H1 (cell line): ENCODE measurements around the gene UROC1. TPM values are rescaled to one million over a fixed set of nuclear protein-coding genes. Genes with fewer than 3 reads are reported as not detected.

Experiments
- CTCF ChIA-PET: fragments of 300-600 bp; sonication (Branson Sonifier 250); formaldehyde crosslinking; loops from one replicate; lab custom pipeline; 2021; ENCODE audit not compliant: partially characterized antibody; lab: Charles Lee
- POLR2A ChIA-PET: fragments of 300-600 bp; sonication (Branson Sonifier 250); formaldehyde crosslinking; loops from one replicate; lab custom pipeline; 2021; ENCODE audit warnings: inconsistent platforms; ENCODE audit not compliant: partially characterized antibody; lab: Charles Lee
- DNase-seq, 2 experiments: peaks; one replicate each; pipeline versions ENCODE4 v3.0.0 to v3.0.0-alpha.2; 2010 to 2022; ENCODE audit warnings: low spot score in 2 of 2, low read depth in 1 of 2, mixed read lengths in 1 of 2
- FAIRE-seq: peaks from 2 replicates; lab custom pipeline; 2011; peaks lifted over from hg19 to GRCh38; lab: Jason Lieb, UNC
- H2AFZ ChIP-seq: 2 replicates; pipeline ENCODE4 v1.8.1; 2012; ENCODE audit warnings: low read length, inconsistent platforms
- H2AK5ac ChIP-seq: 2 replicates; pipeline ENCODE4 v1.6.1; 2013; ENCODE audit warnings: low read depth, low read length
- H2BK120ac ChIP-seq: replicated peaks from 2 replicates; pipeline ENCODE3; 2013; ENCODE audit warnings: low read depth, low read length, inconsistent platforms
- H2BK12ac ChIP-seq: 2 replicates; pipeline ENCODE4 v1.6.1; 2013; ENCODE audit warnings: low read depth, low read length
- H2BK15ac ChIP-seq: 2 replicates; pipeline ENCODE4 v1.6.1; 2013; ENCODE audit warnings: low read length
- H2BK20ac ChIP-seq: 2 replicates; pipeline ENCODE4 v1.6.1; 2013; ENCODE audit warnings: low read length
- H2BK5ac ChIP-seq: 2 replicates; pipeline ENCODE4 v1.6.1; 2013; ENCODE audit warnings: low read depth, low read length
- H3K14ac ChIP-seq: 2 replicates; pipeline ENCODE4 v1.6.1; 2013; ENCODE audit warnings: inconsistent platforms; ENCODE audit not compliant: insufficient read length
- H3K18ac ChIP-seq: 2 replicates; pipeline ENCODE4 v1.6.1; 2013; ENCODE audit warnings: low read length; ENCODE audit errors: extremely low read depth
- H3K23ac ChIP-seq: 2 replicates; pipeline ENCODE4 v1.6.1; 2013; ENCODE audit warnings: inconsistent platforms; ENCODE audit not compliant: insufficient read length
- H3K23me2 ChIP-seq: 2 replicates; pipeline ENCODE4 v1.6.1; 2013; ENCODE audit warnings: low read depth, low read length
- H3K27ac ChIP-seq: 2 replicates; pipeline ENCODE4 v1.6.1; 2011; ENCODE audit warnings: low read depth, low read length, inconsistent platforms
- H3K27me3 ChIP-seq, 4 experiments: replicated peaks in 1 of 4; 1 replicate in 1 of 4; 2 replicates in 3 of 4; pipeline versions ENCODE4 v1.6.1 to v1.8.1; 2011 to 2013; ENCODE audit warnings: low read length in 3 of 4, mild to moderate bottlenecking in 3 of 4, inconsistent platforms in 2 of 4, mixed read lengths in 2 of 4, moderate library complexity in 1 of 4; ENCODE audit not compliant: control insufficient read depth in 3 of 4, insufficient read depth in 3 of 4; ENCODE audit errors: extremely low read depth in 1 of 4
- H3K36me3 ChIP-seq, 4 experiments: 2 replicates each; pipeline versions ENCODE4 v1.6.1 to v1.8.1; 2011 to 2013; ENCODE audit warnings: mild to moderate bottlenecking in 4 of 4, low read length in 3 of 4, moderate library complexity in 2 of 4, control low read depth in 1 of 4, inconsistent platforms in 1 of 4; ENCODE audit not compliant: insufficient read depth in 4 of 4, control insufficient read depth in 2 of 4
- H3K4ac ChIP-seq: replicated peaks from 2 replicates; pipeline ENCODE3; 2013; ENCODE audit warnings: low read length, low read depth, mixed read lengths, inconsistent platforms; ENCODE audit not compliant: insufficient read length
- H3K4me1 ChIP-seq, 4 experiments: replicated peaks in 1 of 4; 1 replicate in 1 of 4; 2 replicates in 3 of 4; pipeline versions ENCODE4 v1.6.1 to v1.8.1; 2011 to 2013; ENCODE audit warnings: low read length in 3 of 4, inconsistent platforms in 2 of 4, mixed read lengths in 1 of 4; ENCODE audit not compliant: insufficient read depth in 4 of 4, control insufficient read depth in 3 of 4
- H3K4me2 ChIP-seq, 2 experiments: 2 replicates each; pipeline versions ENCODE4 v1.6.1 to v1.8.1; 2011 to 2013; ENCODE audit warnings: low read depth in 2 of 2, low read length in 2 of 2, control low read depth in 1 of 2, inconsistent platforms in 1 of 2, mild to moderate bottlenecking in 1 of 2; ENCODE audit not compliant: insufficient read depth in 1 of 2
- H3K4me3 ChIP-seq, 4 experiments: fragments of 200-600, 300-600 bp in 1 of 4; sonication (generic), shearing (Covaris generic), sonication (Bioruptor Twin) in 1 of 4; 2 replicates each; pipeline versions ENCODE4 v1.5.1 to v1.8.1; 2011 to 2016; ENCODE audit warnings: low read length in 4 of 4, low read depth in 3 of 4, control low read depth in 2 of 4, inconsistent platforms in 2 of 4, mild to moderate bottlenecking in 2 of 4, mixed read lengths in 1 of 4, moderate library complexity in 1 of 4; ENCODE audit not compliant: insufficient read depth in 2 of 4; ENCODE audit errors: extremely low read depth in 1 of 4
- H3K56ac ChIP-seq: replicated peaks from 2 replicates; pipeline ENCODE3; 2013; ENCODE audit warnings: low read depth, mild to moderate bottlenecking, mixed read lengths, low read length, inconsistent platforms; ENCODE audit not compliant: insufficient read length
- H3K79me1 ChIP-seq: 2 replicates; pipeline ENCODE4 v1.6.1; 2013; ENCODE audit warnings: low read depth, low read length, control low read depth
- H3K79me2 ChIP-seq, 2 experiments: 2 replicates each; pipeline versions ENCODE4 v1.6.1 to v1.8.1; 2012 to 2013; ENCODE audit warnings: low read length in 2 of 2, mild to moderate bottlenecking in 2 of 2, inconsistent platforms in 1 of 2; ENCODE audit not compliant: insufficient read depth in 2 of 2, control insufficient read depth in 1 of 2
- H3K9ac ChIP-seq, 4 experiments: replicated peaks in 1 of 4; 1 replicate in 1 of 4; 2 replicates in 3 of 4; pipeline versions ENCODE4 v1.6.1 to v1.8.1; 2011 to 2013; ENCODE audit warnings: low read depth in 3 of 4, low read length in 3 of 4, control low read depth in 2 of 4, mild to moderate bottlenecking in 2 of 4, moderate library complexity in 2 of 4, inconsistent platforms in 1 of 4; ENCODE audit errors: extremely low read depth in 1 of 4
- H3K9me3 ChIP-seq, 2 experiments: 2 replicates each; pipeline versions ENCODE4 v1.6.1 to v1.8.1; 2012 to 2013; ENCODE audit warnings: mild to moderate bottlenecking in 2 of 2, moderate library complexity in 2 of 2, control low read depth in 1 of 2, inconsistent platforms in 1 of 2, low read depth in 1 of 2, low read length in 1 of 2, mixed read lengths in 1 of 2; ENCODE audit not compliant: insufficient read depth in 2 of 2
- H4K20me1 ChIP-seq, 2 experiments: replicated peaks in 1 of 2; 2 replicates each; pipeline versions ENCODE3 to v1.8.1; 2011 to 2013; ENCODE audit warnings: inconsistent platforms in 2 of 2, low read length in 2 of 2, mild to moderate bottlenecking in 1 of 2; ENCODE audit not compliant: insufficient read depth in 2 of 2, control insufficient read depth in 1 of 2
- H4K5ac ChIP-seq: 2 replicates; pipeline ENCODE4 v1.6.1; 2013; ENCODE audit warnings: low read length, low read depth, mixed read lengths, inconsistent platforms; ENCODE audit not compliant: insufficient read length
- H4K8ac ChIP-seq: 2 replicates; pipeline ENCODE4 v1.8.0; 2013; ENCODE audit warnings: mild to moderate bottlenecking, moderate library complexity, low read length, inconsistent platforms; ENCODE audit not compliant: insufficient read depth; ENCODE audit errors: extremely low read depth
- H4K91ac ChIP-seq: replicated peaks from 2 replicates; pipeline ENCODE3; 2013; ENCODE audit warnings: low read length, mixed read lengths, inconsistent platforms; ENCODE audit not compliant: insufficient read length
- EZH2 ChIP-seq: fragments of 200-600 bp; sonication (generic); IDR thresholded peaks from 2 replicates; pipeline ENCODE4 v1.7.1; 2012; ENCODE audit warnings: low read depth, mild to moderate bottlenecking, moderate library complexity, low read length, inconsistent platforms; ENCODE audit not compliant: severe bottlenecking
- HDAC2 ChIP-seq, 2 experiments: fragments of 300-600 bp in 1 of 2; sonication (generic) in 1 of 2; IDR thresholded peaks; 2 replicates each; pipeline ENCODE4 v1.6.1; 2011 to 2012; ENCODE audit warnings: low read depth in 2 of 2, low read length in 2 of 2, mild to moderate bottlenecking in 2 of 2, moderate library complexity in 2 of 2, borderline replicate concordance in 1 of 2, inconsistent platforms in 1 of 2
- WGBS, 2 experiments: shearing (Covaris generic) in 1 of 2; methylation state at CpG; one replicate each; pipeline versions ENCODE4 v1.1.6 to v1.1.7; 2013 to 2015; ENCODE audit warnings: low lambda C conversion rate in 2 of 2, mixed read lengths in 2 of 2, inconsistent platforms in 1 of 2, low coverage in 1 of 2, missing lambda C conversion rate in 1 of 2; ENCODE audit not compliant: insufficient replicate concordance in 2 of 2, insufficient coverage in 1 of 2, insufficient read length in 1 of 2; ENCODE audit errors: extremely low coverage in 1 of 2, missing lambda C conversion rate in 1 of 2; 5-methylcytosine and 5-hydroxymethylcytosine counted together
- polyA plus RNA-seq, 7 experiments: library from polyadenylated mRNA; depleted of rRNA in 3 of 7; stranded (reverse) in 5 of 7; unstranded in 2 of 7; fragments of >200 nt in 5 of 7; fragments of 200-250 nt in 2 of 7; gene quantifications; 1 replicate in 5 of 7; 2 replicates in 1 of 7; 4 replicates in 1 of 7; pipeline versions ENCODE4 v1.2.1 to v1.2.3, GENCODE V29; 2011 to 2013; ENCODE audit warnings: missing spikeins in 2 of 7, mixed read lengths in 2 of 7
- total RNA-seq: library from RNA; stranded (reverse); fragmentation: NEBNext Ultra II Directional; extraction: Animal tissue kit (Norgen Biotek cat#: 25700); gene quantifications from 2 replicates; pipeline ENCODE4 v1.2.1, GENCODE V29; 2021

UROC1 gene
- total and polyA plus RNA-seq, 2 of the 8 experiments (the other 6 are each of a cell fraction or from before 2014, with no cell fraction given): 0.03 TPM; not detected in 1

DNA sequence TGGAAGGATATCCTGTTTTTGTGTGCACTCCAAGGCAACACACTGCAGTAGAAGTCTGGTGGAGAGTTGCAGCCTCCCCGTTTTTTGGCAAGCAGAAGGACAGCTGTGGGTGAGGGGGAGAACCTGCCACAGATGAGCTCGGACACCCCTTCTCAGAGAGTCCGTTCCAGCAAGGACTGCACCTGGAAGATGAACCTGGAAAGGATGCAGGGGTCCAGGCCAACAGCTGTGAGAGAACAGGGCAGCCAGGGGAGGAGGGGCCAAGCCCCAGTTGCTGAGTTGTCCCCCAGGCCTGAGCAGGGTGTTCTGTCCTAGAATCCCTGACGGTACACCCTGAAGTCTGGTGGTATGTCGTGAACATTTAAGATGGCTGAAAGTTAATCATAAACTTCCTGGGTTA lies 72.1 kb downstream of the UROC1 start:
- no peak overlapping the region for H2BK15ac ChIP-seq
- H4K5ac ChIP-seq: no peak overlapping the region
- H3K56ac ChIP-seq: no peak overlapping the region
- no peak overlapping the region for H3K9ac ChIP-seq
- H3K79me2 ChIP-seq: no peaks in the 10 kb centered on the region; a peak in 1 of 4 replicates
- H2BK12ac ChIP-seq: no peak overlapping the region
- no peak overlapping the region for H2BK20ac ChIP-seq
- no peak overlapping the region for H4K8ac ChIP-seq
- no peak overlapping the region for H2BK5ac ChIP-seq
- H3K79me1 ChIP-seq: peaks cover 3% of the 10 kb centered on the region; the same call in 1 of the 2 replicates
- H2BK120ac ChIP-seq: no peak overlapping the region
- H4K91ac ChIP-seq: no peak overlapping the region
- H3K27ac ChIP-seq: no peak overlapping the region
- 87% methylated on average over 5 of the region's 5 CpGs; no CpG with 5 or more reads in 1 of the 2 experiments for WGBS, 2 experiments
- no peak overlapping the region for H2AK5ac ChIP-seq
- ChIA-PET CTCF (interaction anchor here (1.1 to 1.7 kb wide), 3 partner anchors 11 to 313 kb away, joined by 3 read pairs; no protein-coding TSS in a partner anchor), POLR2A (interaction anchor here (1.4 to 4.7 kb wide), 2 partner anchors 12 to 96 kb away, joined by 3 to 13 read pairs; no protein-coding TSS in a partner anchor)
- H2AFZ ChIP-seq: no peak overlapping the region
- no peak overlapping the region for H3K4ac ChIP-seq
- no peak overlapping the region for H3K18ac ChIP-seq
- no peak overlapping the region for H3K23ac ChIP-seq
- H3K4me2 ChIP-seq: no peak overlapping the region
- FAIRE-seq (no peak), DNase-seq (no peak)
- no peaks in the 10 kb centered on the region; a peak in 1 of 8 replicates for H3K36me3 ChIP-seq
- H4K20me1 ChIP-seq: peaks cover 3 to 6% of the 10 kb centered on the region in 2 experiments
- no peaks in the 10 kb centered on the region for H3K9me3 ChIP-seq
- H3K27me3 ChIP-seq: no peaks in the 10 kb centered on the region
- 0 out of 2 replicates have a peak, but pooled peaks cover 2% of the 10 kb centered on the region for H3K23me2 ChIP-seq
- H3K4me1 ChIP-seq: peaks cover 0 to 9% (median 2%) of the 10 kb centered on the region in 4 experiments; a peak in 4 of 7 replicates
- H3K4me3 ChIP-seq: no peak overlapping the region
- no peak overlapping the region for H3K14ac ChIP-seq
- no peak for TF ChIP-seq HDAC2 (IDR thresholded peaks at IDR 0.05; ENCODE audit: borderline replicate concordance in 1 of 2, low read depth in 2 of 2, low read length in 2 of 2)
- no peak for TF ChIP-seq EZH2
